ENCODE data around the gene PITRM1. TPM values are rescaled to one million over a fixed set of nuclear protein-coding genes. Genes with fewer than 3 reads are reported as not detected.
A peak's percentile ranks its signal among the peaks of the same experiment; 100 is the strongest.

PITRM1 gene
- total and polyA plus RNA-seq, 2 donors (not counting 3 experiments of a cell fraction or from before 2014, with no cell fraction given) = 83.2 to 145 TPM

DNA sequence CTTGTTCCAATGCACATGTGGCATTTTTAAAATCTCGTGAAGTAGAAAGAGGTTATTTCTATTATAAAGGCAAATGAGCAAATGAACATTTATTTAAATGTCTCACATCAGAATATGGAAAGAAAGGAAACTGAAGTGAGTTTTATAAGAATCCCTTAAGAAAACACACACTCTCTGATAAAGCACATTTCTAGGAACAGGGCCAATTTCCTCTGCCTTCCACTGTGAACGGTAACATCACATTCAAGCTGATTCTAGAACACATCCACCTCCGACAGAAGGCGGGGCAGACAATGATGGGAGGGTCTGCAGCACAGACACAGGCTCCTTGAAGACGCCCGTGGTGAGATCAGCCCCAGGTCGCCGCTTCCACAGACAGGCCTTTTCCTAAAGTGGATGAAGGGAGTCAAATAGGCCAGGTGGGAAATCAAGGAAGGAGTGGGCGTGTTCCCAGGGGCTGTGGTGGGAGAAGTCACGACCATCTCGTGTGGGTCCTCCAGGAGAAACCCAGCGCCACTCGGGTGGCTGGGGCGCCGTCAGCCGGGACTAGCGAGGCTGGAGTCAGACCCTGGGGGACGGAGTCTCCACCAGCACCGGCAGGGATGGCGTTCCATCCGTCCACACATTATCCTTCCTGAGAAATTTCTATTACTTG is 31.1 kb downstream of the PITRM1 start:
- peak; percentile 73 for DNase-seq (ENCODE audit: low read depth, low spot score)
- no TSS peak for BruUV-seq (replicated peaks)
- CTCF ChIA-PET = interaction anchor here (1.3 to 1.4 kb wide), 2 partner anchors 12 to 213 kb away, joined by 3 read pairs; no protein-coding TSS in a partner anchor

DNA sequence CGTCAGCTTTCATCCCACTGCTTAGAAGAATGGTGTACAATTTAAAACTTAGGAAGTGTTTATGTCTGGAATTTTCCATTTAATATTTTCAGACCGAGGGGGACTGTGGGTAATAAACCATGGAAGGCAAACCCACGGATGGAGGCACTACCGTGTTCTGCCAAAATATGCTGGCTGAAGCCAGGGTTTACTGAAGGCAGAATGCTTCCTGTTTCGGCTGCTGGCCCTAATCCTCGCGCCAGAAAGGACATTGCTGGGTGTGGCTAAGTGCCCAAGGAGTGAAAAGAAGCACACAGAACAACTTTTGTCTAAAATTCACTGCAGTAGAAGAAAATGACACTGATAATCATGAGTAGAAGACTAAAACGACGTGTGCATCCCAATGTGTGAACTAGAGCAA is 32.3 kb downstream of the PITRM1 start:
- no peak overlapping the region for H2AFZ ChIP-seq (ENCODE audit: low read depth, low read length)

More for the DNA sequence above, 31.1 kb downstream of the PITRM1 start:
- no peak overlapping the region for H2AFZ ChIP-seq (ENCODE audit: low read depth, low read length)
- H4K20me1 ChIP-seq (replicated peaks; ENCODE audit: control insufficient read depth, extremely low read depth, insufficient read depth, low read length) = no peaks in the 10 kb centered on the region
- no peaks in the 10 kb centered on the region for H3K79me2 ChIP-seq (ENCODE audit: control insufficient read depth, insufficient read depth, low read length)
- no peak overlapping the region for H3K27ac ChIP-seq (ENCODE audit: insufficient read depth, low read depth, low read length)
- no peaks in the 10 kb centered on the region for H3K27me3 ChIP-seq (ENCODE audit: control insufficient read depth in 2 of 2, insufficient read depth in 2 of 2, low read length in 2 of 2)
- intact Hi-C loops (cut with micrococcal nuclease) = no loop called here
- FAIRE-seq = no peak
- dilution Hi-C loops (cut with MboI; ENCODE audit: extremely low pct_ligation_motif_present, low sequenced_read_pairs) = no loop called here
- no peaks in the 10 kb centered on the region for H3K9me3 ChIP-seq (replicated peaks; ENCODE audit: control insufficient read depth, insufficient read depth, low read length)
- H3K4me2 ChIP-seq (ENCODE audit: insufficient read depth, low read length) = no peak overlapping the region
- no peaks in the 10 kb centered on the region for H3K9me1 ChIP-seq (replicated peaks; ENCODE audit: control insufficient read depth, extremely low read depth, insufficient read depth, low read length)
- no peak overlapping the region for H3K4me3 ChIP-seq (replicated peaks in 1 of 3; ENCODE audit: insufficient read depth in 1 of 3, low read depth in 1 of 3, low read length in 3 of 3)
- H3K4me1 ChIP-seq (ENCODE audit: control insufficient read depth, extremely low read depth, insufficient read depth, low read length) = no peaks in the 10 kb centered on the region
- H3K9ac ChIP-seq (replicated peaks; ENCODE audit: extremely low read depth, insufficient read depth, low read length) = no peak overlapping the region
- POLR2A ChIA-PET = no interaction called here
- H3K36me3 ChIP-seq (ENCODE audit: control insufficient read depth in 2 of 2, extremely low read depth in 1 of 2, insufficient read depth in 2 of 2, low read length in 2 of 2) = peaks cover 39 to 58% of the 10 kb centered on the region in 2 experiments
- no peak for TF ChIP-seq FOS (IDR thresholded peaks at IDR 0.05; ENCODE audit: borderline replicate concordance, insufficient read depth, low read length)
- TF ChIP-seq MYC (IDR thresholded peaks at IDR 0.05; ENCODE audit: low read depth, low read length) = no peak
- TF ChIP-seq POLR2A (IDR thresholded peaks at IDR 0.05; ENCODE audit: low read depth, low read length) = peak; percentile 16
- no peak for TF ChIP-seq EZH2 (IDR thresholded peaks at IDR 0.05; ENCODE audit: borderline replicate concordance, low read depth, low read length, severe bottlenecking)
- no peak for TF ChIP-seq JUN (IDR thresholded peaks at IDR 0.05; ENCODE audit: borderline replicate concordance, insufficient read depth, insufficient read length, low read depth)
- TF ChIP-seq POLR2AphosphoS5 (IDR thresholded peaks at IDR 0.05; ENCODE audit: insufficient read depth, low read depth, low read length) = no peak
- TF ChIP-seq, protein P1, sequence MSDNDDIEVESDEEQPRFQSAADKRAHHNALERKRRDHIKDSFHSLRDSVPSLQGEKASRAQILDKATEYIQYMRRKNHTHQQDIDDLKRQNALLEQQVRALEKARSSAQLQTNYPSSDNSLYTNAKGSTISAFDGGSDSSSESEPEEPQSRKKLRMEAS (IDR thresholded peaks at IDR 0.05; ENCODE audit: insufficient read depth, insufficient read length) = no peak

More for the DNA sequence above, 32.3 kb downstream of the PITRM1 start:
- H3K27me3 ChIP-seq (ENCODE audit: control insufficient read depth in 2 of 2, insufficient read depth in 2 of 2, low read length in 2 of 2) = no peaks in the 10 kb centered on the region
- BruUV-seq (replicated peaks) = no TSS peak
- no peaks in the 10 kb centered on the region for H3K9me1 ChIP-seq (replicated peaks; ENCODE audit: control insufficient read depth, extremely low read depth, insufficient read depth, low read length)
- no peak overlapping the region for H3K9ac ChIP-seq (replicated peaks; ENCODE audit: extremely low read depth, insufficient read depth, low read length)
- H3K27ac ChIP-seq (ENCODE audit: insufficient read depth, low read depth, low read length) = no peak overlapping the region
- no peak for FAIRE-seq
- intact Hi-C loops (cut with micrococcal nuclease) = no loop called here
- peaks cover 36 to 59% of the 10 kb centered on the region in 2 experiments for H3K36me3 ChIP-seq (ENCODE audit: control insufficient read depth in 2 of 2, extremely low read depth in 1 of 2, insufficient read depth in 2 of 2, low read length in 2 of 2)
- ChIA-PET CTCF (interaction anchor here (1.0 kb wide), 1 partner anchor 17 kb away, joined by 3 read pairs; no protein-coding TSS in a partner anchor), POLR2A (no interaction called here)
- dilution Hi-C loops (cut with MboI; ENCODE audit: extremely low pct_ligation_motif_present, low sequenced_read_pairs) = no loop called here
- TF ChIP-seq, protein P2, sequence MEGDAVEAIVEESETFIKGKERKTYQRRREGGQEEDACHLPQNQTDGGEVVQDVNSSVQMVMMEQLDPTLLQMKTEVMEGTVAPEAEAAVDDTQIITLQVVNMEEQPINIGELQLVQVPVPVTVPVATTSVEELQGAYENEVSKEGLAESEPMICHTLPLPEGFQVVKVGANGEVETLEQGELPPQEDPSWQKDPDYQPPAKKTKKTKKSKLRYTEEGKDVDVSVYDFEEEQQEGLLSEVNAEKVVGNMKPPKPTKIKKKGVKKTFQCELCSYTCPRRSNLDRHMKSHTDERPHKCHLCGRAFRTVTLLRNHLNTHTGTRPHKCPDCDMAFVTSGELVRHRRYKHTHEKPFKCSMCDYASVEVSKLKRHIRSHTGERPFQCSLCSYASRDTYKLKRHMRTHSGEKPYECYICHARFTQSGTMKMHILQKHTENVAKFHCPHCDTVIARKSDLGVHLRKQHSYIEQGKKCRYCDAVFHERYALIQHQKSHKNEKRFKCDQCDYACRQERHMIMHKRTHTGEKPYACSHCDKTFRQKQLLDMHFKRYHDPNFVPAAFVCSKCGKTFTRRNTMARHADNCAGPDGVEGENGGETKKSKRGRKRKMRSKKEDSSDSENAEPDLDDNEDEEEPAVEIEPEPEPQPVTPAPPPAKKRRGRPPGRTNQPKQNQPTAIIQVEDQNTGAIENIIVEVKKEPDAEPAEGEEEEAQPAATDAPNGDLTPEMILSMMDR (IDR thresholded peaks at IDR 0.05; ENCODE audit: extremely low read depth in 1 of 2, insufficient read depth in 1 of 2, low read depth in 1 of 2, low read length in 2 of 2) = no peak
- peak; percentile 58 for TF ChIP-seq POLR2AphosphoS5 (IDR thresholded peaks at IDR 0.05; ENCODE audit: insufficient read depth, low read depth, low read length)
- H3K4me2 ChIP-seq (ENCODE audit: insufficient read depth, low read length) = no peak overlapping the region
- DNase-seq (ENCODE audit: low read depth, low spot score) = peak; percentile 30
- no peaks in the 10 kb centered on the region for H4K20me1 ChIP-seq (replicated peaks; ENCODE audit: control insufficient read depth, extremely low read depth, insufficient read depth, low read length)
- no peaks in the 10 kb centered on the region for H3K79me2 ChIP-seq (ENCODE audit: control insufficient read depth, insufficient read depth, low read length)
- no peak overlapping the region for H3K4me3 ChIP-seq (replicated peaks in 1 of 3; ENCODE audit: insufficient read depth in 1 of 3, low read depth in 1 of 3, low read length in 3 of 3)
- no peaks in the 10 kb centered on the region for H3K4me1 ChIP-seq (ENCODE audit: control insufficient read depth, extremely low read depth, insufficient read depth, low read length)
- no peaks in the 10 kb centered on the region for H3K9me3 ChIP-seq (replicated peaks; ENCODE audit: control insufficient read depth, insufficient read depth, low read length)

All from endothelial cell of umbilical vein (primary cell).